ENCODE data around the gene RHD. TPM values are rescaled to one million over a fixed set of nuclear protein-coding genes. Genes with fewer than 3 reads are reported as not detected.
A peak's percentile ranks its signal among the peaks of the same experiment; 100 is the strongest.

RHD gene
- total and polyA plus RNA-seq, 7 donors = 0.36 TPM; not detected in 6

GRCh38 chr1:25338188-25338981, 66.1 kb downstream of the RHD start, which contains the start of gene TMEM50A:
Gene TMEM50A (plus strand): TSS chr1:25338334. CDS start chr1:25340487, 2,153 bp downstream.
- Histone ChIP-seq H3K27me3 (no peaks in the 10 kb centered on the region), H3K9me3 (no peaks in the 10 kb centered on the region), H3K4me3 (peak within 1 kb of the TSS; percentile 80 to 96 (median 90)), H3K4me1 (peaks cover 0 to 32% (median 28%) of the 10 kb centered on the region in 4 donors), H3K27ac (peak within 1 kb of the TSS; percentile 96 to 99 (median 98)), H3K36me3 (peaks cover 0 to 9% (median 0%) of the 10 kb centered on the region in 4 donors)
- peak; percentile 84 to 96 (median 89) for TF ChIP-seq POLR2AphosphoS5 (IDR thresholded peaks at IDR 0.05)
- TF ChIP-seq CTCF (IDR thresholded peaks at IDR 0.05) = no peak
- TF ChIP-seq EP300 (IDR thresholded peaks at IDR 0.05) = no peak
- TF ChIP-seq POLR2A (IDR thresholded peaks at IDR 0.05) = peak; percentile 61 to 88
- peak; percentile 95 for DNase-seq
- WGBS, 2 donors = 0 to 1% methylated on average over 71 of the region's 75 CpGs
- intact Hi-C loops (cut with DNase I) = loop anchor here (2.0 kb wide), 1 partner anchor 98 kb away; no protein-coding TSS in a partner anchor

GRCh38 chr1:25338986-25339385, 66.7 kb downstream of the RHD start:
- H3K4me1 ChIP-seq = peaks cover 0 to 34% (median 30%) of the 10 kb centered on the region in 4 donors
- H3K9me3 ChIP-seq = no peaks in the 10 kb centered on the region
- peaks cover 0 to 14% (median 0%) of the 10 kb centered on the region in 4 donors for H3K36me3 ChIP-seq
- WGBS, 2 donors = 0 to 1% methylated on average over 6 of the region's 6 CpGs
- no peaks in the 10 kb centered on the region for H3K27me3 ChIP-seq
- peak overlapping the region; percentile 80 to 96 (median 90) for H3K4me3 ChIP-seq
- no peak for DNase-seq
- intact Hi-C loops (cut with DNase I) = loop anchor here (2.0 kb wide), 1 partner anchor 98 kb away; no protein-coding TSS in a partner anchor
- TF ChIP-seq POLR2A (IDR thresholded peaks at IDR 0.05) (no peak), EP300 (IDR thresholded peaks at IDR 0.05) (no peak)
- H3K27ac ChIP-seq = peak overlapping the region; percentile 96 to 99 (median 98)

- Histone ChIP-seq H3K36me3 (peaks cover 0 to 29% (median 3%) of the 10 kb centered on the region in 4 donors), H3K9me3 (no peaks in the 10 kb centered on the region), H3K4me1 (peaks cover 0 to 35% (median 30%) of the 10 kb centered on the region in 4 donors), H3K27me3 (no peaks in the 10 kb centered on the region), H3K27ac (no peak overlapping the region), H3K4me3 (no peak overlapping the region)
- WGBS, 2 donors = 84 to 88% methylated on average over 6 of the region's 6 CpGs
- no peak for DNase-seq
- intact Hi-C loops (cut with DNase I) = no loop called here
- TF ChIP-seq POLR2AphosphoS5 (IDR thresholded peaks at IDR 0.05) (no peak), EP300 (IDR thresholded peaks at IDR 0.05) (no peak), POLR2A (IDR thresholded peaks at IDR 0.05) (no peak), CTCF (IDR thresholded peaks at IDR 0.05) (no peak)
Measured at GRCh38 chr1:25341746-25342145, 69.4 kb downstream of the RHD start.

- Histone ChIP-seq H3K9me3 (no peaks in the 10 kb centered on the region), H3K27ac (no peak overlapping the region), H3K4me3 (no peak overlapping the region), H3K36me3 (peaks cover 0 to 39% (median 3%) of the 10 kb centered on the region in 4 donors), H3K27me3 (no peaks in the 10 kb centered on the region), H3K4me1 (peaks cover 0 to 35% (median 30%) of the 10 kb centered on the region in 4 donors)
- WGBS, 2 donors = 90 to 98% methylated on average over 1 of the region's 1 CpG
- DNase-seq = no peak
- TF ChIP-seq POLR2AphosphoS5 (IDR thresholded peaks at IDR 0.05) (no peak), CTCF (IDR thresholded peaks at IDR 0.05) (no peak), EP300 (IDR thresholded peaks at IDR 0.05) (no peak), POLR2A (IDR thresholded peaks at IDR 0.05) (no peak)
- intact Hi-C loops (cut with DNase I) = no loop called here
Measured at GRCh38 chr1:25342846-25343245, 70.5 kb downstream of the RHD start.

GRCh38 chr1:25343872-25344271, 71.6 kb downstream of the RHD start:
- Histone ChIP-seq H3K36me3 (peaks cover 0 to 39% (median 3%) of the 10 kb centered on the region in 4 donors), H3K27me3 (no peaks in the 10 kb centered on the region), H3K9me3 (no peaks in the 10 kb centered on the region), H3K27ac (no peak overlapping the region), H3K4me3 (no peak overlapping the region), H3K4me1 (peaks cover 0 to 35% (median 30%) of the 10 kb centered on the region in 4 donors)
- DNase-seq = no peak
- TF ChIP-seq EP300 (IDR thresholded peaks at IDR 0.05) (no peak), POLR2AphosphoS5 (IDR thresholded peaks at IDR 0.05) (no peak), CTCF (IDR thresholded peaks at IDR 0.05) (no peak), POLR2A (IDR thresholded peaks at IDR 0.05) (no peak)
- intact Hi-C loops (cut with DNase I) = no loop called here
- WGBS, 2 donors = 78 to 87% methylated on average over 4 of the region's 4 CpGs

All from sigmoid colon (tissue), 7 donors.